ENCODE data around the gene STARD10.

DNA sequence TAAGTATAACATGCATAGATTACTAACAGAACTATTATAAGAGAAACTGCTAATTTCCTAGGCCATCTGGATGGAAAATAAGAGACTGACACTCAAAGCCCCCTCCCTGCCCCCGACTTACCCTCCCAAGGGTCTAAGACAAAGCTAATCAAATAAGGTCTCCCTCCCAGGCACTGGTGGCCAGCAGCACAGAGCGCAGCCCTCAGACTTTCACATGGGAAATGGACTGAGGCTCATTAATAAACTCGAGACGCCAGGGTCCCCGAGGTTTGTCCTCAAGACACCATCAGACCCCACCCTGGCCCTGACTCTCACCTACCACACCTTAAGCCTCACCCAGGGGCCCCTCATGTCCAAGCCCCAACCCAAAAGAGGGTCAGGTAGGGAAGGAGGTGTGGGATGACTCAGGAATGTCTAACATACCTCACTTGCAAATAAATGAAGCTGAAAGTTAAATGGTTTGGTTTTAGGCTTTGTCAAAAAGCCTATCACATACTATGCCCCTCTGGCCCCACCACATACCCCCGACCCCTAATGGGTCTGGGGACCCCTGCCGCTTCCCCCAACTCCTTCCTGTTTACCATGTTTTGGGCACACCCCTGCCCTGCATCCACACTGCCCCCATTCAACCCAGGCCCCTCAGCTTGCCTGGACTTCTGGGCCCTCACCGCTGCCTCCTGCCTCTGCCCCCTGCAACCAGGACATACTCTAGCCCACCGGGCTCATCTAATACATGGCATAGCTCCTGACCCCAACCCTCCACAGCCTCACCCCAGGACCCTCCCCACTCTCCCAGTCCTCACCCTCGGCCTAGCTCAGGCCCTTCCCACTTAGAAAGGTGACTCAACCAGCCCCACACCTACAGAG is 53.1 kb downstream of the STARD10 start:
- TF ChIP-seq, protein P1, sequence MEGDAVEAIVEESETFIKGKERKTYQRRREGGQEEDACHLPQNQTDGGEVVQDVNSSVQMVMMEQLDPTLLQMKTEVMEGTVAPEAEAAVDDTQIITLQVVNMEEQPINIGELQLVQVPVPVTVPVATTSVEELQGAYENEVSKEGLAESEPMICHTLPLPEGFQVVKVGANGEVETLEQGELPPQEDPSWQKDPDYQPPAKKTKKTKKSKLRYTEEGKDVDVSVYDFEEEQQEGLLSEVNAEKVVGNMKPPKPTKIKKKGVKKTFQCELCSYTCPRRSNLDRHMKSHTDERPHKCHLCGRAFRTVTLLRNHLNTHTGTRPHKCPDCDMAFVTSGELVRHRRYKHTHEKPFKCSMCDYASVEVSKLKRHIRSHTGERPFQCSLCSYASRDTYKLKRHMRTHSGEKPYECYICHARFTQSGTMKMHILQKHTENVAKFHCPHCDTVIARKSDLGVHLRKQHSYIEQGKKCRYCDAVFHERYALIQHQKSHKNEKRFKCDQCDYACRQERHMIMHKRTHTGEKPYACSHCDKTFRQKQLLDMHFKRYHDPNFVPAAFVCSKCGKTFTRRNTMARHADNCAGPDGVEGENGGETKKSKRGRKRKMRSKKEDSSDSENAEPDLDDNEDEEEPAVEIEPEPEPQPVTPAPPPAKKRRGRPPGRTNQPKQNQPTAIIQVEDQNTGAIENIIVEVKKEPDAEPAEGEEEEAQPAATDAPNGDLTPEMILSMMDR (IDR thresholded peaks at IDR 0.05; ENCODE audit: extremely low read depth in 1 of 2, insufficient read depth in 1 of 2, low read depth in 1 of 2, low read length in 2 of 2): no peak
- TF ChIP-seq POLR2A (IDR thresholded peaks at IDR 0.05; ENCODE audit: low read depth, low read length): no peak
- TF ChIP-seq EZH2 (IDR thresholded peaks at IDR 0.05; ENCODE audit: borderline replicate concordance, low read depth, low read length, severe bottlenecking): no peak
